Measurements from ENCODE around the gene RLN1.

DNA sequence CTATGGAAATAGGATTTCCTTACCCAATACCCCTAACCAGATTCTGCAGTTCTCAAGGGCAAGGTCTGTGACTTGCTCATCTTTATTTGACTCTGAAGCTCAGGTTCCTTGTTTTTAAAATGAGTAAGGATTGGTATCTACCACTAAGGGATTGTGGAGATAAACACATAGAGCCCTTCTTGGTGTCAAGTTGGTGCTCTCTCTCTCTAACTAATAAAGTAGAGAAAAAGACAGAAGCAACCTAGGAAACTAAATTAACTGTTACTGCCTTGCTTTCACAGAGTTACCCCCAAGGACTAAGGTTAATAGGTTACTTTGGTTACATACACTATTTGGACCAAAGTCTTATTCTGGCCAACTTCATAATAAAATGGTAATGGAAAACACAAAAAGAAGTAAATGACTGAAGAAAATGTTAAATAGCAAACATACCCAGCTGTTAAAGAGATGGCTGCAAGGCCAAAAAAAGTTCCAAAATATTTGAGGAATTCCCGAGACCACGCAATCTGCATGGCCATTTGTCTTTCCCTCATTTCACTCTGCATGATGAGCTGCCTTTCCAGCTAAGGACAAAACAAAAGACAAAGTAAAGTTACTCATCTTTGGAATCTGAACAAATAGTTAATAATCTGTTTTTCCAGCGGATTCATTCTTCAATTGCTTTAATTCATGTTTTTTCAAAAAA lies 21.8 kb upstream of the RLN1 start:
- TF ChIP-seq, protein P1, sequence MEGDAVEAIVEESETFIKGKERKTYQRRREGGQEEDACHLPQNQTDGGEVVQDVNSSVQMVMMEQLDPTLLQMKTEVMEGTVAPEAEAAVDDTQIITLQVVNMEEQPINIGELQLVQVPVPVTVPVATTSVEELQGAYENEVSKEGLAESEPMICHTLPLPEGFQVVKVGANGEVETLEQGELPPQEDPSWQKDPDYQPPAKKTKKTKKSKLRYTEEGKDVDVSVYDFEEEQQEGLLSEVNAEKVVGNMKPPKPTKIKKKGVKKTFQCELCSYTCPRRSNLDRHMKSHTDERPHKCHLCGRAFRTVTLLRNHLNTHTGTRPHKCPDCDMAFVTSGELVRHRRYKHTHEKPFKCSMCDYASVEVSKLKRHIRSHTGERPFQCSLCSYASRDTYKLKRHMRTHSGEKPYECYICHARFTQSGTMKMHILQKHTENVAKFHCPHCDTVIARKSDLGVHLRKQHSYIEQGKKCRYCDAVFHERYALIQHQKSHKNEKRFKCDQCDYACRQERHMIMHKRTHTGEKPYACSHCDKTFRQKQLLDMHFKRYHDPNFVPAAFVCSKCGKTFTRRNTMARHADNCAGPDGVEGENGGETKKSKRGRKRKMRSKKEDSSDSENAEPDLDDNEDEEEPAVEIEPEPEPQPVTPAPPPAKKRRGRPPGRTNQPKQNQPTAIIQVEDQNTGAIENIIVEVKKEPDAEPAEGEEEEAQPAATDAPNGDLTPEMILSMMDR (IDR thresholded peaks at IDR 0.05): no peak
- TF ChIP-seq POLR2A (IDR thresholded peaks at IDR 0.05): no peak

Measured in testis (tissue), 2 donors.